ENCODE results near the gene EPRS1. TPM values are rescaled to one million over a fixed set of nuclear protein-coding genes. Genes with fewer than 3 reads are reported as not detected.

EPRS1 gene
- total RNA-seq (2022; extraction: Qiagen RNA extraction; ENCODE audit: low read depth) = 69.6 to 99.0 TPM (median 76.1 TPM) in 5 replicates

DNA sequence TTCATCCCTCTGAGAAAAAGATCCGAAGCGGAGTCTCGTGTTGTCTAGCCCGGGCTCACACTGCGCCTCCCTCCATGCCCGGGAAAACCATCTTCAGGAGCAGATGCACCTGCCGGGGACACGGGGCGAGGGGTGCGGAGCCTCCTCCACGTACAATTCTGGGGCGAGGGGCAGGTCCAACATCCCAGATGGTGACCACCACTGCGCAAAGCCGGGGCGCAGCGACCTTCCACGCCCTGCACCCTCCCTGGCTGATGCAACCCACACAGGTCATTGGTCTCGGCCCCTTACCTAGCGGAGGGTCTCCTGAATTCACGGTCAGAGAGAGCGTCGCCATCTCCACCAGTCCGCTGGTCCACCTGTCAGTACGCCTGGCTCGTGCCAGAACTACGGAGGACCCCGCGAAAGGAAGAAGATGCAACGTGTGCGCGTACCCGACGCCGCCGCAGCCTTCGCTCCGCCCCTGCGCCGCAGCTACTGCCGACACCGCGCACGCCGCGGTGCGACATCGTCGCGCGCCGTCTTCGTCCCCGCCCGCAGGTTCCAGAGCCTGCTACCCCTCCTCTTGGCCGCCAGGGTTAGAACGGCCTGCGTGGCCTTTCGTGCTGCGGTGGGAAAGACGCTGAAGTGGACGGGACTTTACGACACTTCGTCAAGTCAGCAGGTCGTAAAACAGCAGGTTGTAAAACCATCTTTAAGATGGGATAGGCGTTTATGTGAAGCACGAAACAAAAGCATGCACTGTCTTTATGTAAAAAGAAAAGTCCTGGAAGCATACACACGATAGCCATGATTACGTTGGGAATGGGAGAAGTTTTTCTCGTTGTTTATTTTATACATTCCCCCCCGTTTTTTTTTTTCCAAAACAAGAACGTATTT is at the start of gene EPRS1:
TSS of gene EPRS1 (minus strand) at position 454 of the 879 bp plus-strand sequence. CDS start at position 337, 117 bp downstream.

DNA sequence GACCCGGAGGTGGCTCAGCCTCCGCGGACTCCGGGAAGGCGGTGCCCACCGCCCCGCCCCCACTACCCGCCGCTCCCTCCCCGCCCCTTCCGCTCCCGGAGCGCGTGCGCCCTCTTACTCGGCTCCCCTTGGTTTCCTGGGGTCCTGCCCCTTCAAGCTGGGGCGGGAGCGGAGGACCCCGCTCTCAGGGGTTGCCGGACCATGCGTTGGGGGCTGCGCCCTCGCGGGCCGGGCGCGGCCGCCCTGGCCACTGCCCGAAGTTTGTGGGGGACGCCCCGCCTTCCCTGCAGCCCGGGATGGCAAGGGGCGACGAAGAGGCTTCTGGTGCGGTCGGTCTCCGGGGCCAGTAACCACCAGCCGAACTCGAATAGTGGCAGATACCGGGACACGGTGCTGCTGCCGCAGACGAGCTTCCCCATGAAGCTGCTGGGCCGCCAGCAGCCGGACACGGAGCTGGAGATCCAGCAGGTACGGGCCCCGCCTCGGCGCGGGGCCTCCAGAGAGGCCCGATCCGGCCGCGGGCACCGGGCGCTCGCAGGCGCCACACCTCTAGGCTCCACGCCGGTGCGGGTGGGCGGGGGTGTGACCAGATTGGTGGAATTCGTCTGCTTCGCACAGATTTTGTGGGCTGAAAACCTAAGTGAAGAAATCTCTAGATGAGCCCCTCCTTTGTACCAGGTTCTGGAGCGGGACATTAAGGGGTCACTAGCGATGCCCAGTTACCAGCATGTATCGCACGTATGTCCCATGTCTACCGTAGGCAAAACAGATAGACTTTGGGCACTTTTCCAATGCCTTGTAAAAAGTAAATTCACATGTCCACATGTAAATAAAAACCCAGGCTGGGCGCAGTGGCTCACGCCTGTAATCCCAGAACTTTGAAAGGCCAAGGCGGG is 48.0 kb upstream of the EPRS1 start, which contains the start of gene IARS2:
TSS of gene IARS2 (plus strand) at position 117 of the 896 bp plus-strand sequence. CDS start at position 202, 85 bp downstream.

DNA sequence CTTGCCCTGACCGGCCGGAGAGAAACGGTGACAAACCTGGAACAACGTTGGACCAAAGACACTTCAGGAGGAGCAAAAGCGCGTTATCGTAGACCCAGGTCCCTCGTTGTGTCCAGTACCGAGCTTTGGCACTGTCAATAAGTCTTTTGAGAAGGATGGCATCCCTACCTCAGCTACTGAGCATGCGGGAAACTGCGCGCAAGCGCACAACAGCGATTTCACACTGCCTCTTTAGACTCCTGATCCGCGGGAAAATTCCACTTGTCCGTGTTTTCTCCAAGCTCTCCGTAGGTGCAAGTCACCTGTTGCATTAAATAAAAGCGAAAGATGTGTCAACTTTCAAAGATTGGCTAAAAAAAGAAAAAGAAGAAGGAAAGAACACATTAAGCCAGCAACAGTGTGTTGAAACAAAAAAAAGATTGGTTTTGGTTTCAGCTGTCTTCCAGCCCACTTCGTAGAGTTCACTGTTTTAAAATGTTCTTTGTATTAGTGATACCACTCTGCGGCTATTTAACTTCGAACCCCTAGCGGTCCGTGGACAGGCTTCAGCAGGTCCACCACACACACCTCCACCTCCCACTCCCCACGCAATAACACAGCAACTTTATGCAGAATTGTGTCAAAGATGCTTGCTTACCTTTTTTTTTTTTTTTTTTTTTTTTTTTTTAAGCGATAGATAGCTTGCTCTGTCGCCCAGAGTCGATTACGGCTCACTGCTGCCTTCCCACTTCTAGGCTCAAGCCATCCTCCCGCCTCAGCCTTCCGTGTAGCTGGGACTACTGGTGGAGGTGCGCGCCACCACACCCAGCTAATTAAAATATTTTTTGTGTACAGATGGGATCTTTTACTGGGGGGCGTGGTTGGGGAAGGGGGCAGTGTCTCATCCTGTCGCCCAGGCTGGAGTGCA is 43.6 kb upstream of the EPRS1 start, which contains the start of gene BPNT1:
TSS of gene BPNT1 (minus strand) at position 139 of the 907 bp plus-strand sequence. CDS start 9,942 bp downstream, outside the sequence.

Other genes with a start within 250 kb of the EPRS1 start
- gene SLC30A10, start 117.9 kb downstream of the EPRS1 start, total RNA-seq (2022; extraction: Qiagen RNA extraction; ENCODE audit: low read depth) = 0.06 to 0.09 TPM (median 0.07 TPM) in 3 of 5 replicates, not detected in the others
- 17.0 to 20.6 TPM (median 18.9 TPM) in 5 replicates for gene BPNT1, start 43.3 kb upstream of the EPRS1 start, total RNA-seq (2022; extraction: Qiagen RNA extraction; ENCODE audit: low read depth)
- gene IARS2, start 47.6 kb upstream of the EPRS1 start, total RNA-seq (2022; extraction: Qiagen RNA extraction; ENCODE audit: low read depth) = 77.5 to 129 TPM (median 104 TPM) in 5 replicates
- gene RAB3GAP2, start 225.9 kb upstream of the EPRS1 start, total RNA-seq (2022; extraction: Qiagen RNA extraction; ENCODE audit: low read depth) = 9.3 to 15.8 TPM (median 12.7 TPM) in 5 replicates

Data from A549 treated with RU486 at 1 μM for 4 hours (cell line).